Esophagus muscularis mucosa (tissue), 4 donors: ENCODE measurements around the gene SPCS2. TPM values are rescaled to one million over a fixed set of nuclear protein-coding genes. Genes with fewer than 3 reads are reported as not detected.

Experiments used
- DNase-seq: peaks from one replicate; pipeline ENCODE4 v3.0.0-alpha.2; 2017; ENCODE audit errors: extremely low spot score
- H3K27ac ChIP-seq, 4 donors: fragments of 200-600 bp; sonication (generic); replicated peaks in 1 of 4; 1 replicate in 3 of 4; 2 replicates in 1 of 4; pipeline ENCODE4 v1.5.1; 2016 to 2019; ENCODE audit warnings: mild to moderate bottlenecking in 1 of 4
- H3K27me3 ChIP-seq, 4 donors: fragments of 200-600 bp; sonication (generic); one replicate each; pipeline versions ENCODE4 v1.5.1 to v1.6.0; 2016 to 2019
- H3K36me3 ChIP-seq, 4 donors: fragments of 200-600 bp; sonication (generic); one replicate each; pipeline ENCODE4 v1.5.1; 2016 to 2019
- H3K4me1 ChIP-seq, 4 donors: fragments of 200-600 bp; sonication (generic); one replicate each; pipeline ENCODE4 v1.5.1; 2016 to 2019
- H3K4me3 ChIP-seq, 4 donors: fragments of 200-600 bp; sonication (generic); 1 replicate in 2 of 4; 2 replicates in 2 of 4; pipeline ENCODE4 v1.5.1; 2016 to 2019; ENCODE audit warnings: mild to moderate bottlenecking in 4 of 4, moderate library complexity in 1 of 4
- H3K9me3 ChIP-seq, 4 donors: fragments of 200-600 bp; sonication (generic); 1 replicate in 3 of 4; 2 replicates in 1 of 4; pipeline ENCODE4 v1.5.1; 2016 to 2019
- EP300 ChIP-seq: sonication (generic); formaldehyde crosslinking; IDR thresholded peaks from one replicate; pipeline ENCODE4 v1.6.1; 2017; ENCODE audit warnings: antibody characterized with exemption
- POLR2A ChIP-seq: fragments of 450-650 bp; IDR thresholded peaks from one replicate; pipeline ENCODE4 v1.6.1; 2017; ENCODE audit warnings: antibody characterized with exemption, moderate library complexity, mild to moderate bottlenecking, low read depth
- POLR2AphosphoS5 ChIP-seq, 2 donors: sonication (generic); formaldehyde crosslinking; IDR thresholded peaks; one replicate each; pipeline ENCODE4 v1.6.1; 2017; ENCODE audit warnings: antibody characterized with exemption in 2 of 2
- WGBS: methylation state at CpG from one replicate; pipeline ENCODE4 v1.1.5; 2018; 5-methylcytosine and 5-hydroxymethylcytosine counted together
- intact Hi-C: fragments of 100-400 bp; cut with DNase I; formaldehyde crosslinking; loops from one replicate; pipeline ENCODE4 v1.15.1; 2023
- total RNA-seq, 4 donors: library from RNA; depleted of rRNA; stranded (reverse); fragments of >200 nt; gene quantifications; one replicate each; pipeline versions ENCODE4 v1.1.0 to v1.2.1, GENCODE V29; 2016
- TF ChIP-seq, protein P1 (sequence below), 3 experiments: fragments of 200-600 bp in 2 of 3; fragments of 450-650 bp in 1 of 3; sonication (generic) in 2 of 3; IDR thresholded peaks; one replicate each; pipeline ENCODE4 v1.5.1; 2017 to 2019; ENCODE audit warnings: antibody characterized with exemption in 3 of 3, mild to moderate bottlenecking in 2 of 3, moderate library complexity in 1 of 3

The SPCS2 gene
- total RNA-seq, 4 donors from 2014 or later = 23.6 to 98.7 (median 28.6) TPM

GRCh38 chr11:74949753-74950137, 679 bp downstream of the SPCS2 start:
- intact Hi-C loops = no loop called here
- H3K4me1 ChIP-seq = peaks cover 29 to 60% (median 38%) of the 10 kb centered on the region in 4 donors
- peak overlapping the region; percentile 71 to 84 (median 76) for H3K4me3 ChIP-seq
- H3K9me3 ChIP-seq = no peaks in the 10 kb centered on the region
- H3K36me3 ChIP-seq = peaks cover 0 to 14% (median 5%) of the 10 kb centered on the region in 4 donors
- peak overlapping the region; percentile 79 to 90 (median 82) for H3K27ac ChIP-seq
- 0% methylated on average over 6 of the region's 6 CpGs for WGBS
- no peak for DNase-seq
- H3K27me3 ChIP-seq = no peaks in the 10 kb centered on the region
- TF ChIP-seq, protein P1, sequence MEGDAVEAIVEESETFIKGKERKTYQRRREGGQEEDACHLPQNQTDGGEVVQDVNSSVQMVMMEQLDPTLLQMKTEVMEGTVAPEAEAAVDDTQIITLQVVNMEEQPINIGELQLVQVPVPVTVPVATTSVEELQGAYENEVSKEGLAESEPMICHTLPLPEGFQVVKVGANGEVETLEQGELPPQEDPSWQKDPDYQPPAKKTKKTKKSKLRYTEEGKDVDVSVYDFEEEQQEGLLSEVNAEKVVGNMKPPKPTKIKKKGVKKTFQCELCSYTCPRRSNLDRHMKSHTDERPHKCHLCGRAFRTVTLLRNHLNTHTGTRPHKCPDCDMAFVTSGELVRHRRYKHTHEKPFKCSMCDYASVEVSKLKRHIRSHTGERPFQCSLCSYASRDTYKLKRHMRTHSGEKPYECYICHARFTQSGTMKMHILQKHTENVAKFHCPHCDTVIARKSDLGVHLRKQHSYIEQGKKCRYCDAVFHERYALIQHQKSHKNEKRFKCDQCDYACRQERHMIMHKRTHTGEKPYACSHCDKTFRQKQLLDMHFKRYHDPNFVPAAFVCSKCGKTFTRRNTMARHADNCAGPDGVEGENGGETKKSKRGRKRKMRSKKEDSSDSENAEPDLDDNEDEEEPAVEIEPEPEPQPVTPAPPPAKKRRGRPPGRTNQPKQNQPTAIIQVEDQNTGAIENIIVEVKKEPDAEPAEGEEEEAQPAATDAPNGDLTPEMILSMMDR (IDR thresholded peaks at IDR 0.05) = no peak
- TF ChIP-seq EP300 (no peak), POLR2A (no peak), POLR2AphosphoS5 (IDR thresholded peaks at IDR 0.05) (no peak)

- no peak for DNase-seq
- peaks cover 0 to 15% (median 4%) of the 10 kb centered on the region in 4 donors for H3K36me3 ChIP-seq
- H3K4me1 ChIP-seq = peaks cover 29 to 60% (median 38%) of the 10 kb centered on the region in 4 donors
- H3K4me3 ChIP-seq = peak overlapping the region; percentile 71 to 84 (median 76)
- H3K9me3 ChIP-seq = no peaks in the 10 kb centered on the region
- intact Hi-C loops = no loop called here
- no peaks in the 10 kb centered on the region for H3K27me3 ChIP-seq
- TF ChIP-seq POLR2AphosphoS5 (IDR thresholded peaks at IDR 0.05) = no peak
- TF ChIP-seq, protein P1 (IDR thresholded peaks at IDR 0.05) = no peak
- TF ChIP-seq POLR2A = no peak
- no peak for TF ChIP-seq EP300
- 86% methylated on average over 2 of the region's 2 CpGs for WGBS
- H3K27ac ChIP-seq = no peak overlapping the region
Observed at GRCh38 chr11:74950374-74950969, 1.4 kb downstream of the SPCS2 start.

DNA sequence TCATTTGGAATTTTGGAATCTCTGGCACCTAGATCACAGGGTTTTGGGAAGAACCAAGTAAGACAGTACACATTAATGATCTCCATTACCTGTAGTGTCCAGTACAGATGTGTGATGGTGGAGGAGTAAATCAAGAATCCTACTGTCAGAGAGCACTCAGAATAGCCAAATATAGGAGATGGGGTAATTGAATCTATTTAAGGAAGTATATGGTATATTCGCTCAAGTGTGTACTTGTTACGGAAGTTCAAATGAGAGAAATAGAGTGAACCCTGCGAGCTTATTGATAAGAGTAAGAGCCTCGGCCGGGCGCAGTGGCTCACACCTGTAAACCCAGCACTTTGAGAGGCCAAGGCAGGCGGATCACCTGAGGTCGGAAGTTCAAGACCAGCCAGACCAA, 2.2 kb downstream of the SPCS2 start:
- TF ChIP-seq EP300 = no peak
- TF ChIP-seq POLR2A = no peak
- no peak for TF ChIP-seq POLR2AphosphoS5 (IDR thresholded peaks at IDR 0.05)
- TF ChIP-seq, protein P1 (IDR thresholded peaks at IDR 0.05) = no peak
- DNase-seq = no peak
- no peaks in the 10 kb centered on the region for H3K27me3 ChIP-seq
- peaks cover 0 to 15% (median 4%) of the 10 kb centered on the region in 4 donors for H3K36me3 ChIP-seq
- intact Hi-C loops = no loop called here
- no peaks in the 10 kb centered on the region for H3K9me3 ChIP-seq
- 96% methylated on average over 8 of the region's 8 CpGs for WGBS
- H3K4me1 ChIP-seq = peaks cover 32 to 64% (median 43%) of the 10 kb centered on the region in 4 donors
- peak overlapping the region in 1 of 4 donors; percentile 71 for H3K4me3 ChIP-seq
- H3K27ac ChIP-seq = no peak overlapping the region

DNA sequence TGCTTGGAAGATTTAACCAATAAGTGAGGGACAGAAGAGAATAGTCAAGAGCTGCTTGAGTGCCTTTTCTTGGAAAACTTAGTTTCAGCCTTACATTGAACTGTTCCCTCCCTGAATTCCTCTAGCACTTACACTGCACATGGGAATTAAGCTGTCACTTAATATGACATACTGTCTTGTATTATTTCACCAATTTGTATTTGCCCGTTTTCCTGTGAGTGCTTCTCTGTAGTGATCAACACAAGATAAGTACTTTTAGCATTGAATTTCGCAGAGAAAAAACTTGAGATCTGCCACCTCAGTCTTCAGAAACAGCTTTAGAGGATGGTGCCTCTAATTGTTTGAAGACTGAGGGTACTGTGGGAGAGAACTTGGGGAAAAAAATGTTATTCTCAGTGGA, 3.7 kb downstream of the SPCS2 start:
- Histone ChIP-seq H3K27me3 (no peaks in the 10 kb centered on the region), H3K27ac (no peak overlapping the region), H3K4me1 (peaks cover 48 to 70% (median 57%) of the 10 kb centered on the region in 4 donors), H3K36me3 (peaks cover 0 to 15% (median 4%) of the 10 kb centered on the region in 4 donors), H3K4me3 (no peak overlapping the region), H3K9me3 (no peaks in the 10 kb centered on the region)
- 87% methylated on average over 2 of the region's 2 CpGs for WGBS
- TF ChIP-seq POLR2A (no peak), EP300 (no peak), POLR2AphosphoS5 (IDR thresholded peaks at IDR 0.05) (no peak)
- TF ChIP-seq, protein P1 (IDR thresholded peaks at IDR 0.05) = no peak
- DNase-seq = no peak
- intact Hi-C loops = no loop called here

DNA sequence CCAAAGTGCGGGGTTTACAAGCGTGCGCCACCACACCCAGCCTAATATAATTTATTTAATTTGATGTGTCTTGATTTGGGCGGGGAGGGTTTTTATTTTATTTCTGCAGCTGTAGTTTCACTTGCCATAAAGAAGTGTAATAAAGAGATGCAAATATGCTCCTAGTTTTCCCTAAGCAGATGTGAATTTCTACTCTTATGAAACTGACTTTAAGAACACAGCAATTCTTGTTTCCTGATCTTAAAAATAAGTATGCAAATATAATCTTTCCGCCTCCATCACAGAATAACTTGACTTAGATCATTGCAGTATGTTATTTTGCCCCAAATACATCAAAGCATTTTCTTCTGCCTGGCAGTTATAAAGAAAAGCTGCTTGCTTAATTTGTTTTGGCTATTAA, 4.4 kb downstream of the SPCS2 start:
- Histone ChIP-seq H3K27ac (no peak overlapping the region), H3K4me1 (peaks cover 49 to 70% (median 58%) of the 10 kb centered on the region in 4 donors), H3K27me3 (no peaks in the 10 kb centered on the region), H3K36me3 (peaks cover 0 to 15% (median 4%) of the 10 kb centered on the region in 4 donors), H3K4me3 (no peak overlapping the region), H3K9me3 (no peaks in the 10 kb centered on the region)
- DNase-seq = no peak
- TF ChIP-seq POLR2A (no peak), EP300 (no peak), POLR2AphosphoS5 (IDR thresholded peaks at IDR 0.05) (no peak)
- TF ChIP-seq, protein P1 (IDR thresholded peaks at IDR 0.05) = no peak
- 97% methylated on average over 5 of the region's 5 CpGs for WGBS
- intact Hi-C loops = no loop called here
